Muscle layer of duodenum (tissue), 2 donors: ENCODE data around the gene SOX11.

ENCODE experiments used
- H3K27ac ChIP-seq: one replicate; pipeline ENCODE4 v1.7.0; 2013; ENCODE audit warnings: mild to moderate bottlenecking, low read length
- H3K27me3 ChIP-seq: one replicate; pipeline ENCODE4 v1.7.0; 2013; ENCODE audit warnings: low read depth, mild to moderate bottlenecking, control low read depth, low read length
- H3K36me3 ChIP-seq, 2 donors: one replicate each; pipeline ENCODE4 v1.7.0; 2013; ENCODE audit warnings: low read length in 2 of 2, control low read depth in 1 of 2, mild to moderate bottlenecking in 1 of 2; ENCODE audit not compliant: insufficient read depth in 2 of 2, control insufficient read depth in 1 of 2
- H3K4me1 ChIP-seq, 2 donors: one replicate each; pipeline ENCODE4 v1.7.0; 2013; ENCODE audit warnings: low read length in 2 of 2, mild to moderate bottlenecking in 2 of 2, control low read depth in 1 of 2, moderate library complexity in 1 of 2; ENCODE audit not compliant: insufficient read depth in 2 of 2, control insufficient read depth in 1 of 2
- H3K4me3 ChIP-seq, 2 donors: one replicate each; pipeline ENCODE4 v1.7.0; 2013; ENCODE audit warnings: low read length in 2 of 2, low read depth in 1 of 2, mild to moderate bottlenecking in 1 of 2
- H3K9me3 ChIP-seq, 2 donors: one replicate each; pipeline ENCODE4 v1.7.0; 2013; ENCODE audit warnings: low read length in 2 of 2, control low read depth in 1 of 2, mild to moderate bottlenecking in 1 of 2; ENCODE audit not compliant: control insufficient read depth in 1 of 2
- donor health status: healthy.

Gene SOX11

DNA sequence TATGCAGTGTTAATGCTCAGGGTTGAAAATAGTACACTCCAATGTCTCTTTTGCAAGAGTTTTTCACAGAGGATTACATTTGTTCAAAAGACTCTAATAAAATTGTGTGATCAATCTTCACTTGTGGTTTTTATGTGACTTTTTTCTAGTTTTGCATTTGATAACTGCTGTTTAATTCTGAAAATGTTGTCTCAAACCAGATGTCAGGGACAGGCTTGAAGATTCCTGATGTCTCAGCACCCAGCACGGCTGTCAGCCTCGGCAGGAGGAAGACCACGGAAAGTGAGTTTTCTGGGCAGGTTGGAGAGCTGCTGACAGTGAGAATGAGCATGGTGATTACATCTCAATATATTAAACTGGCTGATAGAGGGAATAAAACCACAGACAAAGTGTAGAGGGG, 9.1 kb downstream of the SOX11 start:
- H3K4me1 ChIP-seq: peaks cover 0 to 8% of the 10 kb centered on the region in 2 donors
- H3K27ac ChIP-seq: no peak overlapping the region
- no peaks in the 10 kb centered on the region for H3K9me3 ChIP-seq
- H3K27me3 ChIP-seq: peaks cover 6% of the 10 kb centered on the region
- no peaks in the 10 kb centered on the region for H3K36me3 ChIP-seq
- no peak overlapping the region for H3K4me3 ChIP-seq

DNA sequence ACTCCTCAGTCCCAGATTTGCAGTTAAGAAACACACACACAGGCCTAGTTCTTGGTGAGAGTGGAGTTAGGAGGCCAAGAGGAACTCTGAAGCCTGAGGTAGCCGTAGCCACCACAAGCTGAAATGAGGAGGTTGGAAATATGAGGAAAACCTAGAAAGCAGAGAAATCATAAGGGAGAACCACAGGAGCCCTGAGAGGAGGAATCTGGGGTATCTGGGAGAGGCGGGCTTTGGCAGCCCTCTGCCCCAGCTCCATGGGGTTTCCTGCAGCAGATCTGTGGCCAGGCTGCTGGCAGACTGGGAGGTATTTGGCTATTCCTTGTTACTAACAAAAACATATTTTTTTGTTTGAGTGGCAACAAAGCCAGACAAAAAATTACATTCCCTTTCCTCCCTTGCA, 11.0 kb downstream of the SOX11 start:
- H3K4me1 ChIP-seq: no peaks in the 10 kb centered on the region

DNA sequence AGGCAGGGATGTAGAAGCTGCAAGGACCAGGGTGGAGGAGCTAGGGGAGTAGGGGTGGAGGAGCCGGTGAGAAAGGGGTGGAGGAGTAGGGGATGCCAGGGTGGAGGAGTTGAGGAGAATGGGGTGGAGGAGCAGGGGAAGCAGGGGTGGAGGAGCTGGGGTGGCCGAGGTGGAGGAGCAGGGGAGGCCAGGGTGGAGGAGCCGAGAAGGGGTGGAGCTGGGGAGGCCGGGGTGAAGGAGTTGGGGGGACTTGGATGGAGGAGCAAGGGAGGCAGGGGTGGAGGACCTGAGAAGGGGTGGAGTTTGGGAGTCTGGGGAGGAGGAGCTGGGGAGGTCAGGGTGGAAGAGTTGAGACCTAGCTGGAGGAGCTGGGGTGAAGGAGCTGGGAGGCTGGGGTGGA, 13.3 kb downstream of the SOX11 start:
- H3K27me3 ChIP-seq: no peaks in the 10 kb centered on the region
- H3K9me3 ChIP-seq: no peaks in the 10 kb centered on the region
- no peaks in the 10 kb centered on the region for H3K36me3 ChIP-seq
- no peak overlapping the region for H3K27ac ChIP-seq
- no peaks in the 10 kb centered on the region for H3K4me1 ChIP-seq
- H3K4me3 ChIP-seq: no peak overlapping the region

More for the DNA sequence above, 11.0 kb downstream of the SOX11 start:
- no peaks in the 10 kb centered on the region for H3K9me3 ChIP-seq
- H3K36me3 ChIP-seq: no peaks in the 10 kb centered on the region
- peaks cover 5% of the 10 kb centered on the region for H3K27me3 ChIP-seq
- no peak overlapping the region for H3K27ac ChIP-seq
- no peak overlapping the region for H3K4me3 ChIP-seq

DNA sequence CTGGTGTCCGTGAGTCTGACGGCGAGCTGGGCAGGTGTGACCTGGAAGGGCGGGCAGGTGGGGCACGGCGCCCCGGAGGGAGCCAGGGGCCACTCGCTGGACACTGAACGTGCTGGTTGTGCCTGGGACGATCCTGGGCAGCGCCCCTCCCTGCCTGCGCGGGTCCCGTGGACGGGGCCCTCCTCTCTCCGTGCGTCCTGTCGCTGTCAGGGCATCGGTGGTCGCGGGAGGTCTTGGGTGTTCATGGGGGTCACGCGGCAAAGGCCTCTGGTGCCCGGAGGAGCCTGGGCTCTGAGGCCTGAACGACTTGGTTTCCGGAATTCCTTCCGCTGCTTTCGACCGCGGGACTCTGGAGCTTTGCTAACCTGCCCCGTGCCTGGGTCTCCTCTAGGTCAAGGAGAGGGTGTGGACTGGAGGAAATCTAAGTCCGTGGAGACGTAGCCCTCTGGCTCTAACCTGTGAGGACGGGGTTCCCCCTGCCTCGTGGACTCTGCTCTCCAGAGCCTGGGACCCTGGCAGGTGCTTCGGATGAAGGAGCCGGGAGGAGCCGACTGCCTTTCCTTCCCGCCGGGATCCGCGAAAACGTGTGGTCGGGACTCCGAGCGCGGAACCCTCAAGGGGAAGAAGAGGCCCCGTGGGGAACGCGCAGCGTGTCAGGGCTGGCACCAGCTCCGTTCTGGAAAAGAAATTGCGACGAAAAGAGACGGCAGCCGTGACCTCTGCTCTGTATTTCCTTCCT, 14.7 kb downstream of the SOX11 start:
- Histone ChIP-seq H3K27me3 (no peaks in the 10 kb centered on the region), H3K36me3 (no peaks in the 10 kb centered on the region), H3K4me3 (no peak overlapping the region), H3K27ac (no peak overlapping the region), H3K4me1 (no peaks in the 10 kb centered on the region), H3K9me3 (no peaks in the 10 kb centered on the region)

DNA sequence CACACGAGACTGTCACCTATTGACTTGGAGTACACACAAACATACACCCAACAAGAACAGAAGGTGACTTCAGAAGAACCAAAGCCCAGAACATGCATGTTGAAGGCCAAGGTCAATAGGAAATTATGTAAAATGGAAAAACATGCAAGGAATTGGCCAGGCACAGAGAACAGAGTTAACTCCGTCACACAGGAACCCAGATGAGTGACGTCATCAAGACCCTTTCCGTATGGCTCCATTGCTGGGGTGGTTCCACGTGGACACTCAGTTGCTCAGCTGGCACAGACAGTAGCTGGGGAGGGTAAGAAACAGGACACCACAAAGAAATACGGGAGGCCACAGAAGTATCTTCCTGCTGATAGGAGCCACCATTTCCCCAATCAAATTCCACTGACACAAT, 18.4 kb downstream of the SOX11 start:
- Histone ChIP-seq H3K4me3 (no peak overlapping the region), H3K4me1 (no peaks in the 10 kb centered on the region), H3K9me3 (no peaks in the 10 kb centered on the region), H3K36me3 (no peaks in the 10 kb centered on the region), H3K27me3 (no peaks in the 10 kb centered on the region), H3K27ac (no peak overlapping the region)

DNA sequence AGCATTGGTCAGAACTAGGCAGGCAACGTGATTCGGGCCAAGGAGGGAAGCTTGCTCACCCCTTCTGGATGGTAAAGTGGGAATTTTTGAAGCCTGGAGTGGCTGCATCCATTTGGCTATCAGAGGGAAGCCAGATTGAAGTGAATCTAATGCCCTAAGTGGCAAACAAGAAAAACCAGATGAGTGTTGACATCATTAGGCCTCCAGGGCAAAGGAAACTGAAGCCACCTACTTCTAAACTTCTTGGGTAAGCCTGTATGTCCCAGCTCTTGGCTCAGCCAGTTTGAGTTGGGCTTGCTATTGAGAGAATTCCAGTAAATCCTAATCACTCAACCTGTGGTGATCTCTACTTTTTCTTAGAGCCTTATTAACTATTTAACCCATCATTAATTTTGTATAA, 20.9 kb downstream of the SOX11 start:
- Histone ChIP-seq H3K9me3 (no peaks in the 10 kb centered on the region), H3K4me3 (no peak overlapping the region), H3K27me3 (no peaks in the 10 kb centered on the region), H3K27ac (no peak overlapping the region), H3K4me1 (no peaks in the 10 kb centered on the region), H3K36me3 (no peaks in the 10 kb centered on the region)

DNA sequence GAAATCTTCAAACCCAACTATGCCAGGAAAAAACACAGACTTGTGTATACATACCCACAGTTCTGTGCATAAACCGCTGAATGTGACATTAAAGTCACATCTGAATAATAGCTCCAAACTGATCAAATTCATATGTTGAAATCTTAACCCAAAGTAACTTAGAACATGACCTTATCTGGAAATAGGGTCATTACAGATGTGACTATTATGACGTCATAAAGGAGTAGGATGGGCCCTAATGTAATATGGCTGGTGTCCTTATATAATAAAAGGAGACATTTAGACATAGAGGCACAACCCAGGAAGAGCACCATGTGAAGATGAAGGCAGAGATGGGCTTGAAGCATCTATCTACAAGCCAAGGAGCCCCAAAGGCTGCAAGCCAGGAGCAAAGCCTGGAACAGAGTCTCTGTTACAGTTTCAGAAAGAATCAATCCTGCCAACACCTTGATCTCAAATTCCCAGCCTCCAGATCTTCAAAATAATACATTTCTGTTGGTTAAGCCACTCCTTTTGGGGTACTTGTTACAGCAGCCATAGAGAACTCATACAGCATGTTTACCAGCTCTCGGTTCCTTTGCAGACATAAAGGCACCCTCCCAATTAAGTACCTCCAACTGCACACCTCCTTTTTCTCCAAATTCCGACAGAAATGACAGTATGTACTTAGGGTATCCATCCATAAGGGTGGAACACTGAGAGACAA, 27.6 kb downstream of the SOX11 start:
- H3K4me1 ChIP-seq: no peaks in the 10 kb centered on the region
- H3K27me3 ChIP-seq: no peaks in the 10 kb centered on the region
- no peak overlapping the region for H3K27ac ChIP-seq
- H3K36me3 ChIP-seq: no peaks in the 10 kb centered on the region
- no peak overlapping the region for H3K4me3 ChIP-seq
- H3K9me3 ChIP-seq: no peaks in the 10 kb centered on the region

DNA sequence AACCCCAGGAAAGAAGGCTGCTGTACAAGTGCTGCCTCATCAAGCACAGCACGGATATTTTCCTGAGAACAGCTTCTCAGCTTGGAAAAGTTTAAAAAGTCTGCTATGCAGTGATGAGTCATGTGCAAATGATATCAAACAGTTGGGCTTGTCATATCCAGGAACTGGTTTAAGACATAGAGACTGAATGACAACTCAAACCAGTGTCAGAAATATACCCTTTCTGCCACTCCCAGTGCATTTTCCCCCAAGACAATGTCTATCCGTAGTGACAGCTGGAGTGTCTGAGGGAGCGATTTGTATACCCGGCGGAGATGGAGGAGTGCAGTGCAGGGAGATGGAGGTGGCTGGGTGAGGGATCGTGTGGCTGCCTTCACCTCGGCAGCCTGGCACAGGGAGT, 28.2 kb downstream of the SOX11 start:
- Histone ChIP-seq H3K36me3 (no peaks in the 10 kb centered on the region), H3K4me1 (no peaks in the 10 kb centered on the region), H3K9me3 (no peaks in the 10 kb centered on the region), H3K4me3 (no peak overlapping the region), H3K27ac (no peak overlapping the region), H3K27me3 (no peaks in the 10 kb centered on the region)

DNA sequence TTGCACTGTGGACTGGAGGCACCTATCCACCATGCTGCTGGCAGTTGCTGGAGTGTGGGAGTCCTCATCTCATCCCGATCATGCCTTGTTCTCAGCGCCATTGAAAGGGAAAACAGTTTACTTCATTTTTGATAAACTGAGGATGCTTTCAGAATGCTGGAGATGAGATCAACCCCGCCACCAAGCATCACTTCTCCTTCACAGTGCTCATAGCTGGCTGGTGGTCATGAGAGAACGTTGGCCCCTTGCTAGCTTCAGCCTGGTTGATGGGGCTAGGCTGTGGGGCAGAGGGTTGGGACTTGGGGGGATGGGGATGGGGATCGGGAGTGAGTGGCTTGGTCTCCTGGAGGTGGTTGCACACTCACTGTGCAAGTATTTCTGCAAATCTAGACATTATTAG, 30.1 kb downstream of the SOX11 start:
- no peaks in the 10 kb centered on the region for H3K4me1 ChIP-seq
- no peaks in the 10 kb centered on the region for H3K9me3 ChIP-seq
- H3K36me3 ChIP-seq: no peaks in the 10 kb centered on the region
- no peaks in the 10 kb centered on the region for H3K27me3 ChIP-seq
- H3K27ac ChIP-seq: no peak overlapping the region
- H3K4me3 ChIP-seq: no peak overlapping the region

DNA sequence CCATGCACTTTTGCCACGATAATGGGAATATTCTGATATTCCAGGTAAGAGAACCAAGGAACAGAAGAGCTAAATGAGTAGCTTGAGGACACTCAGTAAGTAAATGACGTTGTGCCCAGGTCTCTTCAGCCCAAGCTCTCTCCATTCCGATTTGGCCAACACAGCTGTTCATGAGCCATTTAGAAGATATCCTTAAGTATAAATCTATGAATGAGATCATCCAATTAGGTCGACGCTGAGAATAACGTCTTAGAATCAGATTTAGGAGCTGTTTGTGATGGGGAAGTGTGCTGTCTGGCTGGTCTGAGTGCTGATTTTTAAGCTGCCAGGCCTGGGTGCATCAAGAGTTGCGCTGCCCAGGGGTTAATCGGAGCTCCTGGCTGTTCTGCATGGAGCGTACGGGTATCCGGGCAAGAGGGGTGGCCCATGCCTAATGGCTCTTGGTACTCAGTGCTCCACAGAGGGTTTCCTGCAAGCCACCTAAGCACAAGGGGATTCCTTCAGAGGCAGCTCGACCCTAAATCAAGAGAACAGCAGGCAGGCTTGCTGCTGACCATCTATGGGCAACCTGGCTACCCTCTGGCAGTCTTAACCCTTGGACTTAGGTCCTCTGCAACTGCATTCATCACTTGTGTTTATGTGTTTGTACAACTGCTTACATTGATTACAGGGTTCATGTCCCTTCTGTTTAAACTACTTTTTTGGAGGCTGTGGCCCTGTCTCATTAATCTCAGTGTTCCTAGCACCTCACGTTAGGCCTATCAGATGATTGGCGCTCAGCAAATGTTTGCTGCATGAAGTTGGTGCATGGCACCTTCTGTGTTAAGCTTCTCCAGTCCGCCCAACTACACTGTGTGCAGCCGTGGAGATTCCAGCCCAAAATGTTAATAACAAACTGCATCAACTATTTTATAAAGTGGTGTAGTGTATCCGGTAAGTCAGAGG, 31.9 kb downstream of the SOX11 start:
- Histone ChIP-seq H3K27ac (no peak overlapping the region), H3K4me3 (no peak overlapping the region), H3K36me3 (no peaks in the 10 kb centered on the region), H3K9me3 (no peaks in the 10 kb centered on the region), H3K27me3 (no peaks in the 10 kb centered on the region), H3K4me1 (no peaks in the 10 kb centered on the region)

DNA sequence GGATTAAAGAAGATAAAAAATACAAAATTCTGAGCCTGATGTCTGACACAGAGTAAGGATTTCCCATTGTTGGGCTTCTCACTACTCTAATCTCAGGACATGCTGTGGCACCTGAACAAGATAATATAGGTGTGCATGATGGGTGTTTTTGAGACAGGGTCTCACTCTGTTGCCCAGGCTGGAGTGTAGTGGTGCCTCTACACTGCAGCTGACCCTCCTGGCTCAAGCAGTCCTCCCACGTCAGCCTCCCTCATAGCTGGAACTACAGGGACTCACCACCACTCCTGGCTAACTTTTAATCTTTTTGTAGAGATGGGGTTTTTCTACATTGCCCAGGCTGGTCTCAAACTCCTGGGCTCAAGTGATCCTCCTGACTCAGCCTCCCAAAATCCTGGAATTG, 32.9 kb downstream of the SOX11 start:
- Histone ChIP-seq H3K4me1 (no peaks in the 10 kb centered on the region), H3K27ac (no peak overlapping the region), H3K27me3 (no peaks in the 10 kb centered on the region), H3K9me3 (no peaks in the 10 kb centered on the region), H3K36me3 (no peaks in the 10 kb centered on the region), H3K4me3 (no peak overlapping the region)
